ENCODE measurements around the gene CSPG5. TPM values are rescaled to one million over a fixed set of nuclear protein-coding genes. Genes with fewer than 3 reads are reported as not detected.

The CSPG5 gene
- total and polyA plus RNA-seq, 2 experiments from 2014 or later = 2.0 to 3.2 TPM

DNA sequence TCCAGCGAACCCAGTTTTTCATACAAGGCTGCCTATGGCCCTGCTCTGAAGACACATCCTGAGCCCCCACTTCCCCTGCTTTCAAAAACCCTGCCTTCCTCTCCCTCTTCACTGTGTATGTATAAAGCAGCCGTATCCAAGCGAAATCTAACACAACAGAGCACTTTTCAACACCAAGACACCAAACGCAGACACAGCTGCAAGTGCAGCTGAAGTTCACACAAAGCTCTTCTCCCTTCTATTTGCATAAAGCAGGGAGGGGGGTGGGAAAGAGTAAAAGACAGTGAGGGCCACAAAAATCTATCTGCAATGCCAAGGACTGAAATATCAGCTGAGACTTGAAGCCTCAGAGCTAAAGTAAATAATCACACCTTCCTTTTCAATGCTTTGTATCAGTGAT is 35.1 kb upstream of the CSPG5 start:
- DNase-seq (ENCODE audit: low read depth in 1 of 2, low spot score in 1 of 2) = no peak
- TF ChIP-seq, protein P1, sequence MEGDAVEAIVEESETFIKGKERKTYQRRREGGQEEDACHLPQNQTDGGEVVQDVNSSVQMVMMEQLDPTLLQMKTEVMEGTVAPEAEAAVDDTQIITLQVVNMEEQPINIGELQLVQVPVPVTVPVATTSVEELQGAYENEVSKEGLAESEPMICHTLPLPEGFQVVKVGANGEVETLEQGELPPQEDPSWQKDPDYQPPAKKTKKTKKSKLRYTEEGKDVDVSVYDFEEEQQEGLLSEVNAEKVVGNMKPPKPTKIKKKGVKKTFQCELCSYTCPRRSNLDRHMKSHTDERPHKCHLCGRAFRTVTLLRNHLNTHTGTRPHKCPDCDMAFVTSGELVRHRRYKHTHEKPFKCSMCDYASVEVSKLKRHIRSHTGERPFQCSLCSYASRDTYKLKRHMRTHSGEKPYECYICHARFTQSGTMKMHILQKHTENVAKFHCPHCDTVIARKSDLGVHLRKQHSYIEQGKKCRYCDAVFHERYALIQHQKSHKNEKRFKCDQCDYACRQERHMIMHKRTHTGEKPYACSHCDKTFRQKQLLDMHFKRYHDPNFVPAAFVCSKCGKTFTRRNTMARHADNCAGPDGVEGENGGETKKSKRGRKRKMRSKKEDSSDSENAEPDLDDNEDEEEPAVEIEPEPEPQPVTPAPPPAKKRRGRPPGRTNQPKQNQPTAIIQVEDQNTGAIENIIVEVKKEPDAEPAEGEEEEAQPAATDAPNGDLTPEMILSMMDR (IDR thresholded peaks at IDR 0.05; ENCODE audit: low read depth, low read length) = no peak
- H3K36me3 ChIP-seq = peaks cover 26% of the 10 kb centered on the region
- H3K27me3 ChIP-seq = no peaks in the 10 kb centered on the region
- H3K4me1 ChIP-seq (ENCODE audit: low read depth) = peaks cover 14% of the 10 kb centered on the region
- H3K4me3 ChIP-seq = no peak overlapping the region
- H3K27ac ChIP-seq = peak overlapping the region; percentile 74
- H3K9me3 ChIP-seq (ENCODE audit: low read depth) = no peaks in the 10 kb centered on the region

DNA sequence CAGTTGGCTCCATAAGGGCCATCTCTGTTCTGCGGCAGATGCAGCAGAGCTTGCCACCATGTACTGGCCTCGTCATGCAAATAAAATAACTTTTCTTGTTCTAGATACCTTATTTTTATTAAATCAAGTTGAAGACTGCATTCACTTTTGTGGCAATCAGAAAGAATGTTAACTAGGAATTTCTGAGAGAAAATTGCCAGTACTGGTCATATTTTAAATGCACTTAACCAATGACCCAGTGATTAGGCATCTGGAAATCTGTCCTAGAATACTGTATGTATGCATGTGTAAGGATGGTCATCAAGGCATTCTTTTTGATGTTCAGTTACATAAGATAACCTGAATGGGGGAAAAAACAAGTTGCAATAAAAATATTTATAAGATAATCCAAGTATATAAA is 34.2 kb upstream of the CSPG5 start:
- H3K9me3 ChIP-seq (ENCODE audit: low read depth) = no peaks in the 10 kb centered on the region
- peaks cover 14% of the 10 kb centered on the region for H3K4me1 ChIP-seq (ENCODE audit: low read depth)
- DNase-seq (ENCODE audit: low read depth in 1 of 2, low spot score in 1 of 2) = no peak
- TF ChIP-seq, protein P1 (IDR thresholded peaks at IDR 0.05; ENCODE audit: low read depth, low read length) = no peak
- peaks cover 32% of the 10 kb centered on the region for H3K36me3 ChIP-seq
- no peak overlapping the region for H3K4me3 ChIP-seq
- peak overlapping the region; percentile 34 for H3K27ac ChIP-seq
- H3K27me3 ChIP-seq = no peaks in the 10 kb centered on the region

DNA sequence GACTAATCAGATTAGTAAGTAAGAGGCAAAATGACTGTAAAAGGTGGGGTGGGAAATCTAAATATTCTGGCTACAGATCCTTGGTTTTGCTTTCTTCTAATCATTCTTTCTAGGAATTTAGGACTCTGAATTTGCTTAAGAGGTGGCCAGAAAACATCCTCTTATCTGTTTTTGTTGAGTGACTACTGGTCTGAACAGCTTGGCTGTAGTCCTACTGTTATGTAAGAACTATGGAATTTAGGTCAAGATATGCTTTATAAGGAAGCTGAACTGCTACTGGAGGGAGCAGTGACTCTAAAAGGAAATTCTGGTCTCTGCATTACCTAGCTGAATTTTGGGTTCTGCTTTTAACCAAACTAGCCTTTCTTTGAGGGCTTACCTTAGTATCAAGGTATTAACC is 33.5 kb upstream of the CSPG5 start:
- peaks cover 14% of the 10 kb centered on the region for H3K4me1 ChIP-seq (ENCODE audit: low read depth)
- peak in 1 of 2 donors; percentile 90 for DNase-seq (ENCODE audit: low read depth in 1 of 2, low spot score in 1 of 2)
- TF ChIP-seq, protein P1 (IDR thresholded peaks at IDR 0.05; ENCODE audit: low read depth, low read length) = no peak
- no peak overlapping the region for H3K4me3 ChIP-seq
- no peaks in the 10 kb centered on the region for H3K9me3 ChIP-seq (ENCODE audit: low read depth)
- H3K36me3 ChIP-seq = peaks cover 34% of the 10 kb centered on the region
- peak overlapping the region; percentile 34 for H3K27ac ChIP-seq
- no peaks in the 10 kb centered on the region for H3K27me3 ChIP-seq

DNA sequence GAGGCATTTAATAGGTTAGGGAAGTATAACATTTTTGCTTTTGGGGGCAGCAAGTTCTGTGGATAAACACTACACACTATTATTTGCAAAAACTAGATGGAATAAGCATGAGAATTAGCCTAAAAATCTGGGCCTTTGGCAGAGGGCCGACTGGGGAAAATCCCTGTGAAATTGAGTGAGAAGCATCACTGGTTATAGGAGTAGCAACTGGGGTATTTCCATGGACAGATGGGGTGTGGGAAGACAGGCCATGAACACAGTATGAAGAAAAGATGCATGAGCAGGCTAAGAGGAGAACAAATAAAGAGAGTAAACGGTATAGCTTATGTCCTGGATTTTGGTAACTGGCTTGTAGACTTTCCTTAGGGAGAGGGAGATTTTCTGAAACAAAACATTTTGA is 32.9 kb upstream of the CSPG5 start:
- no peak for DNase-seq (ENCODE audit: low read depth in 1 of 2, low spot score in 1 of 2)
- Histone ChIP-seq H3K27me3 (no peaks in the 10 kb centered on the region), H3K36me3 (peaks cover 34% of the 10 kb centered on the region), H3K27ac (peak overlapping the region; percentile 34), H3K4me3 (no peak overlapping the region), H3K9me3 (ENCODE audit: low read depth) (no peaks in the 10 kb centered on the region), H3K4me1 (ENCODE audit: low read depth) (peaks cover 14% of the 10 kb centered on the region)
- TF ChIP-seq, protein P1 (IDR thresholded peaks at IDR 0.05; ENCODE audit: low read depth, low read length) = no peak

DNA sequence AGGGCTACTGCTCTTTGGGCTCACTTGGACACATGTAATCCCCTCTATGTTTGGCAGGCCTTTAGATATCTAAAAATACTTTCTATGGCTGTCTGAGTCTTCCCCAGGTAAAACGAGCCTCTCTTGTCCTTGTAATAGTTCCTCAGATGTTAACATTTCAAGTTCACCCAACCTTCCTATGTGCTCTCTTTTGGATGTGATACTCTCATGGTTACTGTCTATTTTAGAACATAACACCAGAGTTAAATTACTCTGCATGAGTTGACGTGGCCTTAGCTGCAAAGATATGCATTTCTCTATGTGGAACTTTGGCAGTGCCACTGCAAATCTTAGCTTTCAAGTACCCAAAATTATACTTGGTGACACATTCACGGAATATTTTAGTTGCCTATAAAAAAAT is 31.9 kb upstream of the CSPG5 start:
- H3K36me3 ChIP-seq = peaks cover 34% of the 10 kb centered on the region
- peak overlapping the region; percentile 44 for H3K27ac ChIP-seq
- DNase-seq (ENCODE audit: low read depth in 1 of 2, low spot score in 1 of 2) = no peak
- no peaks in the 10 kb centered on the region for H3K27me3 ChIP-seq
- TF ChIP-seq, protein P1 (IDR thresholded peaks at IDR 0.05; ENCODE audit: low read depth, low read length) = no peak
- no peaks in the 10 kb centered on the region for H3K9me3 ChIP-seq (ENCODE audit: low read depth)
- H3K4me1 ChIP-seq (ENCODE audit: low read depth) = peaks cover 14% of the 10 kb centered on the region
- no peak overlapping the region for H3K4me3 ChIP-seq

DNA sequence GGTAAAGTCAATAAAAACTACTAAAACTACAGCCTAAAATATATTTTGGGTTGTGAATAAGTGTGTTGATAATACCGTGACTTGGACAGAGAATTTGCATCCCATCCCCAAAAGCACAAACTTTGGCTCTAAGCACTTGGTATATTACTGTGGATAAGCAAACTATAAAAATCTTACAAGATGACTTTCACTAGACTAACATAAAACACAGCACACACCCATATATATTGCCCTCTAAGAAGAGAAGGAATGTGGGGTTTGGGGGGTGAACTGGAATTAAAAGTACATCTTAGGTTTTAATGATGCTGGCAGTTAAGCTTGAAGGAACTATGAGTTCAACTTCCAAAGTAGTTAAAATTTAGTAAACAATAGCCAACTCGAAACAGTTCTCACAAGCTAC is 28.7 kb upstream of the CSPG5 start:
- H3K27ac ChIP-seq = peak overlapping the region; percentile 7
- TF ChIP-seq, protein P1 (IDR thresholded peaks at IDR 0.05; ENCODE audit: low read depth, low read length) = no peak

More for the DNA sequence above, 28.7 kb upstream of the CSPG5 start:
- no peaks in the 10 kb centered on the region for H3K9me3 ChIP-seq (ENCODE audit: low read depth)
- no peak overlapping the region for H3K4me3 ChIP-seq
- peaks cover 36% of the 10 kb centered on the region for H3K36me3 ChIP-seq
- no peak for DNase-seq (ENCODE audit: low read depth in 1 of 2, low spot score in 1 of 2)
- peaks cover under 1% of the 10 kb centered on the region for H3K4me1 ChIP-seq (ENCODE audit: low read depth)
- H3K27me3 ChIP-seq = no peaks in the 10 kb centered on the region
